Fibroblast of pulmonary artery (primary cell): Measurements from ENCODE around the gene NBEA.

Experiments
- DNase-seq: peaks from one replicate; pipeline ENCODE4 v3.0.0-alpha.2; 2010; ENCODE audit warnings: low read depth
- H3K4me3 ChIP-seq: replicated peaks from 2 replicates; pipeline ENCODE4 v1.5.1; 2011; ENCODE audit warnings: low read depth, mild to moderate bottlenecking, control low read depth, low read length, moderate library complexity
- CTCF ChIP-seq: IDR thresholded peaks from 2 replicates; pipeline ENCODE4 v1.5.1; 2011; ENCODE audit warnings: mild to moderate bottlenecking, control low read depth, low read length, inconsistent platforms; ENCODE audit errors: missing control alignments

The NBEA gene

GRCh38 chr13:35712907-35713761 lies 771.1 kb downstream of the NBEA start:
- peak; percentile 19 for DNase-seq
- H3K4me3 ChIP-seq: no peak overlapping the region
- no peak for TF ChIP-seq CTCF

- no peak for TF ChIP-seq CTCF
- DNase-seq: no peak
- no peak overlapping the region for H3K4me3 ChIP-seq
Observed at GRCh38 chr13:35714121-35714520, 772.1 kb downstream of the NBEA start.

GRCh38 chr13:35714588-35715377 lies 772.7 kb downstream of the NBEA start:
- no peak for DNase-seq
- TF ChIP-seq CTCF: no peak
- H3K4me3 ChIP-seq: no peak overlapping the region

GRCh38 chr13:35716186-35716585 lies 774.1 kb downstream of the NBEA start:
- TF ChIP-seq CTCF: no peak
- DNase-seq: peak; percentile 35
- H3K4me3 ChIP-seq: no peak overlapping the region

- no peak for DNase-seq
- TF ChIP-seq CTCF: no peak
- no peak overlapping the region for H3K4me3 ChIP-seq
Observed at GRCh38 chr13:35716729-35717128, 774.7 kb downstream of the NBEA start.

GRCh38 chr13:35718084-35718483 lies 776.0 kb downstream of the NBEA start:
- TF ChIP-seq CTCF: no peak
- DNase-seq: no peak
- H3K4me3 ChIP-seq: no peak overlapping the region
